Peyer's patch (tissue), 4 donors: ENCODE data around the gene SCN3A. TPM values are rescaled to one million over a fixed set of nuclear protein-coding genes. Genes with fewer than 3 reads are reported as not detected.
A peak's percentile ranks its signal among the peaks of the same experiment; 100 is the strongest.

Experiments used
- DNase-seq, 3 donors: peaks; one replicate each; pipeline ENCODE4 v3.0.0-alpha.2; 2017 to 2019
- H3K27ac ChIP-seq, 4 donors: fragments of 200-600 bp; sonication (generic); one replicate each; pipeline ENCODE4 v1.5.1; 2016 to 2019
- H3K27me3 ChIP-seq, 2 donors: fragments of 200-600 bp; sonication (generic); one replicate each; pipeline ENCODE4 v1.5.1; 2019
- H3K36me3 ChIP-seq, 3 donors: fragments of 200-600 bp; sonication (generic); one replicate each; pipeline ENCODE4 v1.5.1; 2016 to 2019
- H3K4me1 ChIP-seq, 4 donors: fragments of 200-600 bp; sonication (generic); one replicate each; pipeline ENCODE4 v1.5.1; 2016 to 2019
- H3K4me3 ChIP-seq, 4 donors: fragments of 200-600 bp; sonication (generic); 1 replicate in 3 of 4; 2 replicates in 1 of 4; pipeline ENCODE4 v1.5.1; 2016 to 2019; ENCODE audit warnings: mild to moderate bottlenecking in 1 of 4
- H3K9me3 ChIP-seq, 4 donors: fragments of 200-600 bp; sonication (generic); one replicate each; pipeline ENCODE4 v1.5.1; 2016 to 2019; ENCODE audit warnings: mild to moderate bottlenecking in 1 of 4
- POLR2A ChIP-seq, 2 donors: fragments of 450-650 bp; IDR thresholded peaks; one replicate each; pipeline ENCODE4 v1.5.1; 2017; ENCODE audit warnings: antibody characterized with exemption in 2 of 2, mild to moderate bottlenecking in 2 of 2, moderate library complexity in 2 of 2
- total RNA-seq, 4 donors: library from RNA; depleted of rRNA; stranded (reverse); fragments of >200 nt; gene quantifications; one replicate each; pipeline ENCODE4 v1.1.0, GENCODE V29; 2016
- TF ChIP-seq, protein P1 (sequence below), 6 experiments: fragments of 450-650 bp in 4 of 6; fragments of 200-600 bp in 2 of 6; sonication (generic) in 1 of 6; IDR thresholded peaks; one replicate each; pipeline ENCODE4 v1.5.1; 2017 to 2019; ENCODE audit warnings: antibody characterized with exemption in 6 of 6, mild to moderate bottlenecking in 3 of 6, moderate library complexity in 1 of 6

The SCN3A gene
- total RNA-seq, 4 donors from 2014 or later: 0.95 to 12.4 (median 1.2) TPM

GRCh38 chr2:165147186-165148045 lies 56.4 kb downstream of the SCN3A start:
- TF ChIP-seq POLR2A (IDR thresholded peaks at IDR 0.05): no peak
- TF ChIP-seq, protein P1, sequence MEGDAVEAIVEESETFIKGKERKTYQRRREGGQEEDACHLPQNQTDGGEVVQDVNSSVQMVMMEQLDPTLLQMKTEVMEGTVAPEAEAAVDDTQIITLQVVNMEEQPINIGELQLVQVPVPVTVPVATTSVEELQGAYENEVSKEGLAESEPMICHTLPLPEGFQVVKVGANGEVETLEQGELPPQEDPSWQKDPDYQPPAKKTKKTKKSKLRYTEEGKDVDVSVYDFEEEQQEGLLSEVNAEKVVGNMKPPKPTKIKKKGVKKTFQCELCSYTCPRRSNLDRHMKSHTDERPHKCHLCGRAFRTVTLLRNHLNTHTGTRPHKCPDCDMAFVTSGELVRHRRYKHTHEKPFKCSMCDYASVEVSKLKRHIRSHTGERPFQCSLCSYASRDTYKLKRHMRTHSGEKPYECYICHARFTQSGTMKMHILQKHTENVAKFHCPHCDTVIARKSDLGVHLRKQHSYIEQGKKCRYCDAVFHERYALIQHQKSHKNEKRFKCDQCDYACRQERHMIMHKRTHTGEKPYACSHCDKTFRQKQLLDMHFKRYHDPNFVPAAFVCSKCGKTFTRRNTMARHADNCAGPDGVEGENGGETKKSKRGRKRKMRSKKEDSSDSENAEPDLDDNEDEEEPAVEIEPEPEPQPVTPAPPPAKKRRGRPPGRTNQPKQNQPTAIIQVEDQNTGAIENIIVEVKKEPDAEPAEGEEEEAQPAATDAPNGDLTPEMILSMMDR (IDR thresholded peaks at IDR 0.05): no peak
- DNase-seq: no peak
- H3K27me3 ChIP-seq: no peaks in the 10 kb centered on the region
- H3K9me3 ChIP-seq: no peaks in the 10 kb centered on the region
- H3K36me3 ChIP-seq: no peaks in the 10 kb centered on the region
- no peak overlapping the region for H3K27ac ChIP-seq
- H3K4me1 ChIP-seq: no peaks in the 10 kb centered on the region
- no peak overlapping the region for H3K4me3 ChIP-seq

GRCh38 chr2:165144315-165144714 lies 59.5 kb downstream of the SCN3A start:
- Histone ChIP-seq H3K27me3 (no peaks in the 10 kb centered on the region), H3K9me3 (no peaks in the 10 kb centered on the region), H3K27ac (no peak overlapping the region), H3K4me1 (no peaks in the 10 kb centered on the region), H3K4me3 (no peak overlapping the region), H3K36me3 (no peaks in the 10 kb centered on the region)
- no peak for DNase-seq
- TF ChIP-seq POLR2A (IDR thresholded peaks at IDR 0.05): no peak
- TF ChIP-seq, protein P1 (IDR thresholded peaks at IDR 0.05): no peak

DNA sequence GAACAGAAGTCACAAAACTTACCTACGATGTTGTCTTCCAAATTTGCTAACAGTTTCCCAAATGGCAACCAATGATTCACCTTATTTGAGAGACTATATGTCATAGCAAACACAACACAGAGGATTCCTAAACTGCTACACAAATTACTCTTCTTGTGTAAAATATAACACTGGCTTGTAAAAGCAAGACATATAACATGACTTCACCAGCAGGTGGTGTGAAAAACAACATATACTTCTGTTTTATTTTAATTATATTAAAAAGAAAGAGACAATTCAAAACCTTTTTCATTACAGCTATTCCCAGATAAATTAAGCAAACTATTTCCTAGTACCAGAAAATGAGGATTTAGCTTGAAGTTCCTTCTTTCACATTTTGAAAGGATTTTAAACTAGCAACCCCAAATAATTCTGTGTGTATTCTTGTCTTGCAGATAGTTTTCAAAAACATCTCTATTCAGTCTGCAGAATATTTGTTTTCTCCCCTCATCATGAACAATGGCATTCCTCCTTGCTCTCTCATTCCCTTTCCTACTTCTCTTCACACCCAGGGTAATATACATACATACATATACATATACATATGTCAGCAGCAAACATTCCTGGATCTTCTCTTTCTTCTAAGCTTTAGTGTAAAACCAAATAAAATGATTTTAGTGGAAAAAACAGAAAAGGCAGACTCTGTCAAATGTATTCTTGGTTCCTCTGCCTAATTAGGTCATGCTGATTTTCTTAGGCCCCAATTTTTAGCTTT lies 62.1 kb downstream of the SCN3A start:
- H3K36me3 ChIP-seq: no peaks in the 10 kb centered on the region
- no peak for TF ChIP-seq POLR2A (IDR thresholded peaks at IDR 0.05)
- TF ChIP-seq, protein P1 (IDR thresholded peaks at IDR 0.05): peak in 1 of 6 experiments; percentile 6
- no peak overlapping the region for H3K27ac ChIP-seq
- no peak for DNase-seq
- H3K4me1 ChIP-seq: no peaks in the 10 kb centered on the region
- no peaks in the 10 kb centered on the region for H3K27me3 ChIP-seq
- H3K4me3 ChIP-seq: no peak overlapping the region
- H3K9me3 ChIP-seq: no peaks in the 10 kb centered on the region

DNA sequence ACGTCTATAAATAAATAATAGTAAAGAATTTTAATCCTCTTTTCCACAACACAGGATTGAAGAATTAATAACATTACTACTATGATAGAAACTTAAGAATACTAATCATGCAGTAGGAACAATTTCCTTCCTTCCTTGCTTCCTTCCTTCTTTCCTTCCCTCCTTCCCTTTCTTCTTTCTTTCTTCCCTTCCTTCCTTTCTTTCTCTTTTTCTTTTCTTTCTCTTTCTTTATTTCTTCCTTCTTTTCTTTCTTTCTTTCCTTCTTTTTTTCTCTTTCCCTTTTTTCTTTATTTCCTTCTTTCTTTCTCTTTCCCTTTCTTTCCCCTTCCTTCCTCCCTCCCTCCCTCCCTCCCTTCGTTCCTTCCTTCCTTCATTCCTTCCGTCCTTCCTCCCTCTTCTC lies 77.6 kb downstream of the SCN3A start:
- H3K27me3 ChIP-seq: no peaks in the 10 kb centered on the region
- H3K4me3 ChIP-seq: no peak overlapping the region
- H3K9me3 ChIP-seq: no peaks in the 10 kb centered on the region
- DNase-seq: no peak
- H3K36me3 ChIP-seq: no peaks in the 10 kb centered on the region
- H3K27ac ChIP-seq: no peak overlapping the region
- no peaks in the 10 kb centered on the region for H3K4me1 ChIP-seq
- TF ChIP-seq, protein P1 (IDR thresholded peaks at IDR 0.05): no peak
- no peak for TF ChIP-seq POLR2A (IDR thresholded peaks at IDR 0.05)

- H3K9me3 ChIP-seq: no peaks in the 10 kb centered on the region
- no peak overlapping the region for H3K27ac ChIP-seq
- DNase-seq: no peak
- H3K27me3 ChIP-seq: no peaks in the 10 kb centered on the region
- no peaks in the 10 kb centered on the region for H3K4me1 ChIP-seq
- TF ChIP-seq, protein P1 (IDR thresholded peaks at IDR 0.05): no peak
- no peak for TF ChIP-seq POLR2A (IDR thresholded peaks at IDR 0.05)
- no peak overlapping the region for H3K4me3 ChIP-seq
- no peaks in the 10 kb centered on the region for H3K36me3 ChIP-seq
These were observed 81.3 kb downstream of the SCN3A start for GRCh38 chr2:165122521-165122920.
